Activated CD8-positive, alpha-beta memory T cell treated with anti-CD3 and anti-CD28 coated beads for 36 hours (primary cell): ENCODE measurements around the gene EP400. TPM values are rescaled to one million over a fixed set of nuclear protein-coding genes. Genes with fewer than 3 reads are reported as not detected.
"Not testable (repeated sequence)": the region's sequence is repeated elsewhere in the genome, so short reads cannot be mapped to it uniquely, and the experiment has no call there.

Experiments
- CTCF ChIA-PET: fragments of 350-600 bp; sonication (Branson Sonifier 250); formaldehyde crosslinking; loops from one replicate; lab custom pipeline; 2021; ENCODE audit warnings: antibody characterized with exemption; lab: Charles Lee
- POLR2A ChIA-PET: fragments of 350-600 bp; sonication (Branson Sonifier 250); formaldehyde crosslinking; loops from one replicate; lab custom pipeline; 2021; ENCODE audit warnings: antibody characterized with exemption; lab: Charles Lee
- total RNA-seq, 2 experiments: library from RNA; stranded (reverse); gene quantifications; one replicate each; pipeline ENCODE4 v1.2.3, GENCODE V29; 2021

Gene EP400
- total RNA-seq, 2 experiments from 2014 or later: 48.8 to 49.0 TPM

GRCh38 chr12:132085291-132085635, 135.5 kb downstream of the EP400 start:
- ChIA-PET POLR2A (interaction anchor here (0.5 kb wide), 1 partner anchor 12 kb away, joined by 3 read pairs; no protein-coding TSS in a partner anchor), CTCF (no interaction called here)

DNA sequence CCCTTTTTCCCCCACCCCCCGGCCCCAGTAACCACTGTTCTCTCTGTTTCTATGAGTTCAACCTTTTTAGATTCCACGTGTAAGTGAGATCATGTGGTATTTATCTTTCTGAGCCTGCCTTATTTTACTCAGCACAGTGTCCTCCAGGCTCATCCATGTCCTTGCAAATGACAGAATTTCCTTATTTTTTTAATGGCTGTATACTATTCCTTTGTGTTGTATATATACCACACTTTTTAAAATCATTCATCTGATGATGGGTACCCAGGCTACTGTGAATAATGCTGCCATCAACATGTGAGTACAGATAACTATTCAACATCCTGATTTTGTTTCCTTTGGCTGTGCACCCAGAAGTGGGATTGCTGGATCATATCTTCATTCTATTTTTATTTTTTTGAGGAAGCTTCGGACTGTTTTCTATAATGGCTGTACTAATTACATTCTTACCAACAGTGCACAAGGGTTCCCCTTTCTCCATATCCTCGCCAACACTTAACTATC, 139.7 kb downstream of the EP400 start:
- ChIA-PET POLR2A (no interaction called here), CTCF (no interaction called here)

DNA sequence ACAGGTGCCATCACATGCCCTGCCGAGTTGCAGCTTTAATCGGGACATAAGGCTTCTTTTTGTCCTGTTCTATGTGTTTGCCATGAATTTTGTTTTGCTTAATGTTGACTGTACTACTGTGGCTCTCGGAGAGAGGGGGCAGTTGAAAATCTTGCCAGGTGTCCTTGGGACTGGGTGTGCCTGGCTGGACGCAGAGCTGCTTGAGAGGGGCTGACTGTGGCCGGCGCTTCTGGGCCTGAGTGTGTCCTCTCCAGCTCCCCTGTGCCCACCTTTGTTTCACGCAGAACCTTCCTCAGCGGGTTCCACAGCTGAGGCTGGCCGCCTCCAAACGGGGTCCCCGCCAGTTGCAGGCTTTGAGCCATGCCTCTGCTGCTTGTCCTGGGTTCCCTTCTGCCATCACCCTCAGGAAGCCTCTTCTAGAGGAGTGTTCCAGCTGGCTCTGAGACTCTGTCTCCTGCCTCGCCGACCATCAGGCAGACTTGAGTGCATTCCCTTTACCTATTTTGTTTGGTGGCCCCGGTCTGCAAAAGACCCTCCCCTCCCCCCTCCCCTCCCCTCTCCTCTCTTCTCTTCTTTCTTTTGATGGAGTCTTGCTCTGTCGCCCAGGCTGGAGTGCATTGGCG, 144.6 kb downstream of the EP400 start:
- POLR2A ChIA-PET: interaction anchor here (0.5 kb wide), 1 partner anchor 340 kb away, joined by 9 read pairs; no protein-coding TSS in a partner anchor
- CTCF ChIA-PET: interaction anchor here (0.5 to 0.7 kb wide), 2 partner anchors 190 to 473 kb away, joined by 3 read pairs; no protein-coding TSS in a partner anchor

- ChIA-PET CTCF (no interaction called here), POLR2A (no interaction called here)
These were observed 146.0 kb downstream of the EP400 start for GRCh38 chr12:132095520-132096409.

DNA sequence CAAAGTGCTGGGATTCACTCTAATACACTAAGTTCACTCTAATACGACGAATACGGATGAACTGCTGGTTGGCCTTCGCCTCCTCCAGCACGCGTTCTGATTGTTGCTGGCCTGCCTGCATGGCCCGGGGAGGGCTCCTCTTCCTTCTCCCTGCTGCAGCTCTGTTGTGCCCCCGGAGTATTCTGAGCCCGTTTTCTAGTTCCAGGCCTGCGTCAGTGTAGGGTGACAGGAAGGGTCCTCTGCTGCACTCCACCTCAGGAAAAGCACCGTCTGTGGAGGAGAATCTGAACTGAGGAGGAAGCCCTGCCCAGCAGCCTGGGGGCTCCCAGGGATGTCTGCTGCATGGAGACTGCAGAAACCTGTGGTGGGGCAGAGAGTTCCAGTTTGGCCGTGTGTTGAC, 150.0 kb downstream of the EP400 start:
- ChIA-PET POLR2A (no interaction called here), CTCF (no interaction called here)

GRCh38 chr12:132100306-132101065, 150.7 kb downstream of the EP400 start:
- POLR2A ChIA-PET: no interaction called here
- CTCF ChIA-PET: no interaction called here

DNA sequence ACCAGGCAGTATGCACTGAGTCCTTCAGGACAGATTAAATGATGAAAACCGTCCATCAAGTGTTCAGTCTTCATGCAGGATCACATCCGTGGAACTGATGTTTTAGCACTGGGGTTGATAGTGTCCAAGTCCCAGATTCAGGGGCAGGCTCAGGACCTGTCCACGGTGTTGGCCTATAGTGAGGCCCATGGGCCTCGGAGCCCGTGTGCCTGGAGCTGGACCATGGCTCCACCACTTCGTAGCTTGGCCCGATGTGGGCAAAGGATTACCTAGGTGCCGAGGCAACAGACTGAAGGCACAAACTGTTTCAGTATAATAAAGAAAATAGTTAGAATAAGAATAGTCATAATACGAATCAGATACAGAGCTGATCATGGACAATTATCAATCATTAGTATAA, 152.6 kb downstream of the EP400 start:
- ChIA-PET POLR2A (no interaction called here), CTCF (interaction anchor here (1.2 kb wide), 1 partner anchor 43 kb away, joined by 3 read pairs; no protein-coding TSS in a partner anchor)

DNA sequence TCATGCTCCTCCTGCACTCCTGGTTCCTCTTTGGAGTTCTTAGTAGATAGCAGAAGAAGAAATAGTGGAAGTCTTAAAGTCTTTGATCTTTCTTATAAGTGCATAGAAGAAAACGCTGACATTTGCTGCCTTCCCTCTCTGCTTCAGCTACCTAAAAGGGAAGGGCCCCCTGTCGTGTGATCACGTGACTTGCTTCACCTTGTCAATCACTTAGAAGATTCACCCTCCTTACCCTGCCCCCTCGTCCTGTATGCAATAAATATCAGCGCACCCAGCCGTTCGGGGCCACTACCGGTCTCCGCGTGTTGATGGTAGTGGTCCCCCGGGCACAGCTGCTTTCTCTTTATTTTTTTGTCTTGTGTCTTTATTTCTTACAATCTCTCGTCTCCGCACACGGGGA, 153.3 kb downstream of the EP400 start:
- CTCF ChIA-PET: interaction anchor here (1.2 kb wide), 1 partner anchor 42 kb away, joined by 3 read pairs; no protein-coding TSS in a partner anchor
- POLR2A ChIA-PET: not testable (repeated sequence)

DNA sequence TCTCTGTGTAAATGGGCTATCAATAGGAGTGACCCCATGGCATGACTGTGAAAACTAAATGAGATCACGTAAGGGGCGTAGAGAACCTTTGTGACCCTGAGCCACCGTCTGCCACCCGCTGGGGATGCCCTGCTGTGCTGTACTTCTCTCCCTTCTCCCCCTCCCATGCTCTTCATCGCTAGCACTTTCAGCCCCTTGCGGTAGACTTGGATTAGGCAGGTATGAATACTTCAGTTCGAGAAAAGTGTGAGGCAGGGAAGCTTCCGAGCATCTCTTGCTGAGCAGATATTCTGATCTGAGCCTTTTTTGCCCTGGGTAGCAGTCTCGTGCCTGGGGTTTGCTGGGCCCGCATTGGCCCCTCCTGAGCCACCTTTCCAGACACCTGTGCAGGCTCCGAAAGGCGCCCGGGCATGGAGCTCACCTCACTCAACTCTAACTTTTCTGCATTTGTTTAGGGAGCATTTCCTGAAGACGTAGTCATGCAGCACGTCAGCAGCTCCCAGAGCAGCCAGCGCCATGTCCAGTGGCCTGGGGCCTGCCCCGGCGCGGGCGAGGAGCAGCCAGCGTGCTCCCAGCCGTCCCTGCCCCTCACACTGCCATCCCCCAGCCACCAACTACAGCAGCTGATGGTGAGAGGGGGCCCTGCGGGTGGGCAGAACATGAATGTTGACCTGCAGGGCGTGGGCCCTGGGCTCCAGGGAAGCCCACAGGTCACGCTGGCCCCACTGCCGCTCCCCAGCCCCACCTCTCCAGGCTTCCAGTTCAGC, 154.0 kb downstream of the EP400 start:
- CTCF ChIA-PET: interaction anchor here (1.2 kb wide), 1 partner anchor 42 kb away, joined by 3 read pairs; no protein-coding TSS in a partner anchor
- POLR2A ChIA-PET: no interaction called here

- ChIA-PET POLR2A (no interaction called here), CTCF (no interaction called here)
These were observed 155.7 kb downstream of the EP400 start for GRCh38 chr12:132105467-132105866.

- ChIA-PET CTCF (no interaction called here), POLR2A (no interaction called here)
These were observed 157.2 kb downstream of the EP400 start for GRCh38 chr12:132106921-132107320.

DNA sequence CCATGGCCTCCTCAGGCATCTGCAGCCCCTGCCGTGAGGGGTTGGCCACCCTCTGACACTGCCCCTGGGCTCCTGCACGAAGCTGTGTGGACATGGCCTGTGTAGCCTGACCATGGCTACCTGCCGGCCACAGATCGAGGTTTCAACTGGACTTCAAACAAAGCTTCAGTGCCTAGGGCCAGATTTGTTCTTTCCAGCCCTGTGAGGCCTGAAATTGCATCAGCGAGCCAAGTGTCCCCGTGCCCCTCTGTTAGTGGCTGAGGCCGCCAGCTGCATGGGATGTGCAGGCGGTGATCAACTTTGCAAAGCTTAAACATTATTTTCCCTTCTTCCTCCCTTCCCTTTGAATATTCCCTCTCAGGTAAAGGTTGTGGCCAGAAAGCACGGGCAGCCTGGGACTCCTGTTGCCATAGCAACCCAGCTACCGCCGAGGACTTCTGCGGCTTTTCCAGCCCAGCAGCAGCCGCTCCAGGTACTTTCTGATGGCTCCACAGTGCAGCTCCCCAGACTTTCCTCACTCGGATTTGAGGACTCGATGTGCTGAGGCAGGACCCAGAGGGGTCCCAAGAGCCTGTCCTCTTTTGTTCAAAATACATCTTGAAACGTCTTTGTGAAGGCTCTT, 158.6 kb downstream of the EP400 start:
- ChIA-PET POLR2A (no interaction called here), CTCF (no interaction called here)

DNA sequence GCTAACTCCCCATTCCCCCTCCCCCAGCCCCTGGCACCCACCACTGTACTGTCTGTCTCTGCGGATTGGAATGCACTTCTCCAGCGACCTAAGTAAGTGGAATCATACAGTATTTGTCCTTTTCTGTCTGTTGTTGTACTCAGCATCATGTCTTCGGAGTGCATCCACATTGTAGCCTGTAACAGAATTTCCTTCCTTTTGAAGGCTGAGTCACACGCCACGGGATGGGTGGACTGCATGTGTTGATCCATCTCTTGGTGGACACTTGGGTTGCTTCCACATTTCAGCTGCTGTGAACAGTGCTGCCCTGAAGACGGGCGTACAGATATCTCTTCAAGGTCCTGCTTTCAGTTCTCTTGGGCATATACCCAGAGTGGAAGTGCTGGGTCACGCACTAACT, 160.0 kb downstream of the EP400 start:
- CTCF ChIA-PET: no interaction called here
- POLR2A ChIA-PET: no interaction called here

DNA sequence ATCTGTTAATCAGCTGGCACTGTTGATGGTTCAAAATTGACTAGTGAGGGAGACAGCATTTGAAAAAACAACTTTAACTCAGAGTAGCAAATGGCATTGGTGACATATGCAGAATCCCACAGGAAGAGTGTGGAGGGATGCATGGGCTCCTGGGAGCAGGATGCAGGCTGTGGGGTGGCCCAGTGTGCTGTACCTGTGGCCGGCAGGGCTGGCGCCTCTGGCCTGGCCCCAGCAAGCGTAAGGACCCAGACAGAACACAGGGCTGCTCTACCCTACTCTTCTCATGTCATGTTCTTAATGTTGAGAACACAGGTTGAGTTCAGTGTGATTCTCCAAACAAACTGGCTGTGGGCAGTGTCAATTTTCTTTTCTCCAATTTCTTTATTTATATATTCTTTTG, 160.9 kb downstream of the EP400 start:
- ChIA-PET POLR2A (no interaction called here), CTCF (no interaction called here)

DNA sequence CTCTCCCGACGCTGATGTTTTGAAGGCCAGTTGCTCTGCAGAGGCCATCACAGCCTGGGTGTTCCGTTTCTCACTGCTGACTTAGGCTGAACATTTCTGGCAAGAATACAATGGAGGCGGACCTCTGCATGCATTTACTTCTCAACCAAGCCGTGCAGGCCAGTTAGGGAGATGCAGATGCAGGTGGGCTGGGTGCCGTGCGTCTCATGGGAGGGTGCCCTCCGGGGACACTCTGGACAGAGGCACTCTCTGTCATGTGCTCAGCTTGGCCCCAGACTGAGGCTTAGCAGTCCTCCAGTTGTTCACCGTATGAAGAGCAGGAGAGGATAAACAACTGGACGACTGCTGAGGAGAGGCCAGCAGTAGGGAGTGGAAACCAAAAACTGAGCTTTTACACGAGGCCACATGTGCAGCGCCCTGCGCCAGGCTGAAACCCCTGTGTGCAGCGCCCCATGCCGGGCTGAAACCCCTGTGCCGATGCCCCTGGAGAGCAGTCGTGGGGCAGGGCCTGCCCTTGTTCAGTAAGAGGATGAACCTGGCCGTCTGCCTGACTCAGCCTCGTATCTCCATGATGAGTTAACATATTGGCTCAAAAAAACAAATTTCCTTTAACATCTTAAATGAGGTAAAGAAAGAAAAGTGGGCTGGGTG, 162.0 kb downstream of the EP400 start:
- POLR2A ChIA-PET: no interaction called here
- CTCF ChIA-PET: no interaction called here

DNA sequence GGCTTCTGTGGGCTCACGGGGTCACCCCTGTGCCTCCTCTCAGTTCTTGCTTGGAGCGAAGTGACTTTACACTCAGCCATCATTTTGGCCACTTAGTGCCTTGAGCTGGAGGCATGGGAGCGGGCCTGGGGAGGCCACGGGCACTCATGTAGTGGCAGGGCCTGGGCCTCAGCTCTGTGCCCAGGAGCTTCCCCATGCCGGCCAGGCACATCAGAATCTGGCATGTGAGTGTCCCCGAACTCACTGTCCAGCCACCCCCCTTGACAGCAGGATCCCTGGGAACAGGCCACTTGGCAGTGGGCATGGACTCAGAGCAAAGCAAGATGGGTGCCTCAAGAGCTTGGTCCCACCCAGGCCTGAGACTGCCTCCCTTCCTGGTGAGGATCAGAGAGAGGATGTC, 164.9 kb downstream of the EP400 start:
- POLR2A ChIA-PET: no interaction called here
- CTCF ChIA-PET: no interaction called here

GRCh38 chr12:132115500-132115899, 165.8 kb downstream of the EP400 start:
- POLR2A ChIA-PET: no interaction called here
- CTCF ChIA-PET: no interaction called here
